ENCODE data around the gene CPEB3. TPM values are rescaled to one million over a fixed set of nuclear protein-coding genes. Genes with fewer than 3 reads are reported as not detected.

Gene CPEB3
- total RNA-seq, 3 donors from 2014 or later: 7.4 to 11.0 (median 8.2) TPM

DNA sequence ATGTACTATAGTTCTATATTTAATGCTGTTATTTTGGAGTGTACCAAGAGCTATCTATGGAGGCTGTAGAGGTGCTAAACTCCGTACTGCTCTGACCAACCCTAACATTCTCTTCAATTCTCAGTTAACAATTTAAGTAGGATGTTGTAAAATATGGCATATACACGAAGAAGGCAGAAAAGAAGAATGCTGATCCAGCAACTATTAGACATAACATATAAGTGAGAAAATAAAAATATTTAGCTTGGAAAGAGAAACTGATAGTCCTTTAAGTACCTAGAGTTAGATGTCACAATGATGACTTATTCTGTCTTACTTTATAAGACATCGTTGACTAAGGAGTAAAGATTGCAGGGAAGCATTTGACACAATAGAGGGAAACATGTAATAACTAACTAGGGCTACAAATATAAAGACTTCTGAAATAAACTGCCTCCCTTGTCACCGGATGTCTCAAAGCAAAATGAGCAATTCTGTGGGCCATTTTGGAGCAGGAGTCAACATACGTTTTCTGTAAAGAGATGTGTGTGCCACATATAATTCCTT, 159.5 kb downstream of the CPEB3 start:
- Histone ChIP-seq H3K4me1 (ENCODE audit: low read depth) (no peaks in the 10 kb centered on the region), H3K9me3 (no peaks in the 10 kb centered on the region), H3K36me3 (ENCODE audit: low read depth) (no peaks in the 10 kb centered on the region), H3K4me3 (no peak overlapping the region)
- ATAC-seq (no peak), DNase-seq (no peak)
- intact Hi-C loops (cut with DNase I, micrococcal nuclease): no loop called here
- TF ChIP-seq, protein P1, sequence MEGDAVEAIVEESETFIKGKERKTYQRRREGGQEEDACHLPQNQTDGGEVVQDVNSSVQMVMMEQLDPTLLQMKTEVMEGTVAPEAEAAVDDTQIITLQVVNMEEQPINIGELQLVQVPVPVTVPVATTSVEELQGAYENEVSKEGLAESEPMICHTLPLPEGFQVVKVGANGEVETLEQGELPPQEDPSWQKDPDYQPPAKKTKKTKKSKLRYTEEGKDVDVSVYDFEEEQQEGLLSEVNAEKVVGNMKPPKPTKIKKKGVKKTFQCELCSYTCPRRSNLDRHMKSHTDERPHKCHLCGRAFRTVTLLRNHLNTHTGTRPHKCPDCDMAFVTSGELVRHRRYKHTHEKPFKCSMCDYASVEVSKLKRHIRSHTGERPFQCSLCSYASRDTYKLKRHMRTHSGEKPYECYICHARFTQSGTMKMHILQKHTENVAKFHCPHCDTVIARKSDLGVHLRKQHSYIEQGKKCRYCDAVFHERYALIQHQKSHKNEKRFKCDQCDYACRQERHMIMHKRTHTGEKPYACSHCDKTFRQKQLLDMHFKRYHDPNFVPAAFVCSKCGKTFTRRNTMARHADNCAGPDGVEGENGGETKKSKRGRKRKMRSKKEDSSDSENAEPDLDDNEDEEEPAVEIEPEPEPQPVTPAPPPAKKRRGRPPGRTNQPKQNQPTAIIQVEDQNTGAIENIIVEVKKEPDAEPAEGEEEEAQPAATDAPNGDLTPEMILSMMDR (IDR thresholded peaks at IDR 0.05): no peak

DNA sequence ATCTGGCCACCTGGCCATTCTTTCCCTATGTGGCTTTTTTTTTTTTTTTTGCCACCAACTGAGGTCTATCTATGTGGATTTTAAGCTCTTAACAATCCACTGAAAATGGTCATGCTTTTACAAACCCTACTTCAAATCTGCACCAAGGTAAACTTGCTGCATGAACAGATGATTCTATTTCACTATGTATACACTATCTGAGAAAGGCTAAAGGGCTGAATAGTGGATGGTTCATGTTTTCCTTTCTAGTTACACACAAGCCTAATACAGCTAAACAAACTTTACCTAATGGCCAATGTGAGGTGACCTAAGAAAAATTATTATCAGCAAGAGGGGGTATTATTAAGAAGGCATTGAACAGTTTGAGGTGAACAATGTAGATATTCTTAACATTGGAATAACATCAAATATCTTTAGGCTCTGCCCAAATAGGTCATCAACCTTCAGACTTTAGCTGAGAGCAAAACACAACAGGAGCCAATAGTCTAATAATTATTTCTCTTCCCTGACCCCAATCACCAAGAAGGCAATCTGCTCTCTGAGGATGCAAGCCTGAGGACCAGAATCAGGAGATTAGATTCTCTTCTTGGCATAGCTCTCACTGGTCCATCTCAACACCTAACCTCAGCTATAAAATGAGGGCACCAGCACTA, 160.1 kb downstream of the CPEB3 start:
- no peak overlapping the region for H3K4me3 ChIP-seq
- TF ChIP-seq, protein P1 (IDR thresholded peaks at IDR 0.05): no peak
- no peak for DNase-seq
- no peaks in the 10 kb centered on the region for H3K9me3 ChIP-seq
- ATAC-seq: no peak
- H3K36me3 ChIP-seq (ENCODE audit: low read depth): no peaks in the 10 kb centered on the region
- no peaks in the 10 kb centered on the region for H3K4me1 ChIP-seq (ENCODE audit: low read depth)
- intact Hi-C loops (cut with DNase I, micrococcal nuclease): no loop called here

DNA sequence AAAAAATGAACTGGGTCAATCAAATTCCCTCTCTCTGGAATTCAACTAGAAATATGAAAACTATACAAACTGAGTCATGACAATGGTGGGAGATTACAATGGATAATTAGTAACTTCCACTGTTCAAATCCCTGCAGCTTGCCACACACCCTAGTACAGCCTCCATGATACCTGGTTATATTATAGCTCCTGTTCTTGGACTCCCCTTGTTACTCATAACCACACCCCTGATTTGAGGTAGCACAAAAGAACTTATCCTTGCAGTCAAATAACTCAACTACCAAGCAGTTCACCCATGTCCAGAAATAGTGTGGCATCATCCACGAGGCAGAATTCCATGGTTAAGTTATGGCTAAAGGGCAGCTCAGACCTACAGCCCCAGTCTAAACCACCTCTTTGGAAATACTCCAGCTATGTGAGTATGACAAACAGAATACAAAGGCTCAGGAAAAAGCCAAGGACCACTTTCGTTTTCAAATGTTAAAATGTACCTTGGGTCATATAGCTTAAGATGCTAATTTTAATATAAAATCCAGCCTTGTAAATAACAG, 164.7 kb downstream of the CPEB3 start:
- no peaks in the 10 kb centered on the region for H3K36me3 ChIP-seq (ENCODE audit: low read depth)
- TF ChIP-seq, protein P1 (IDR thresholded peaks at IDR 0.05): no peak
- no peaks in the 10 kb centered on the region for H3K9me3 ChIP-seq
- no peak overlapping the region for H3K4me3 ChIP-seq
- intact Hi-C loops (cut with DNase I, micrococcal nuclease): no loop called here
- no peak for DNase-seq
- peaks cover 22% of the 10 kb centered on the region for H3K4me1 ChIP-seq (ENCODE audit: low read depth)
- no peak for ATAC-seq

DNA sequence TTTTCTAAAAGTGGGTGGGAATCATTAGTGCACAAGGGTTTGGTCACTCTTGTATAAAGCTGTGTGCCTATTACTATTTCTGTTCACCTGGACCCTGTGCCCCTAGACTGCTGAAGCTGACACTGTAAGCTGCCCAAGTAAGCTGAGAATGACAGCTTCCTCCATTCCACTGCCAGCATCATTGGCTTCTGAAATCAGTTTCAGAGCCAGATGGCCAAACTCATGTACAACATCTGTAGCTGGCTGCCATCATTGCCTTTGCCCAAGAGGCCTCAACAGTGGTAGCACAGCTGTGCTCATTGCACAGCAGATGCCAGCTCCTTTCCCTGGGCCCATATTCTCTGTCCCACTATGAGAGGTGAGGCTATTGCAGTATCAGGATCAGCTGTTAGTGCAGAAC, 165.7 kb downstream of the CPEB3 start:
- Histone ChIP-seq H3K4me1 (ENCODE audit: low read depth) (peaks cover 22% of the 10 kb centered on the region), H3K9me3 (no peaks in the 10 kb centered on the region), H3K4me3 (no peak overlapping the region), H3K36me3 (ENCODE audit: low read depth) (no peaks in the 10 kb centered on the region)
- ATAC-seq (no peak), DNase-seq (no peak)
- TF ChIP-seq, protein P1 (IDR thresholded peaks at IDR 0.05): no peak
- intact Hi-C loops (cut with DNase I, micrococcal nuclease): no loop called here

DNA sequence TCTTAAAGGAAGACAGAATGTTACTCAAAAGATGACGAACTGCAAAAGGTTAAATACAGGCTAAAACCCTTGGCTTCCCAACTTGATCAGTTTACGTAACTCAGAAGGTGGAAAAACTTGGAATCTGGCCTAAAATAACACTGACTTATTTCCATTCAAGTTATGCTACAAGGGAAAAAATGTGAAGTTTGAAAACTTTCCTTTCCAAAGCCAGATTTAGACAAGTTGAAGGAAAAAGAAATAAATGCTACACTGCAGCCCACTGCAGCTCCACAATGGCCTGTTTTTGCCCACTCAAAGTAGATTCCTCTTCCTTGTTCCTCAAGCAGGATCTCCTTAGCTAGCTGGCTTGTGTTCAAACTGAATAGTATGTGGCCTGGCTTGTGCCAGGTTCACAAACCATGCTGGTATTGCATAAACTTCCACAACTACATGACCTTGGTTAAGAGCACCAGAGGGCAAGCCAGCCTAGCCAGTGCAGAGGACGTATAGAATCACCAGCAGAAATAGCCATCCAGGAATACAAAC, 166.2 kb downstream of the CPEB3 start:
- intact Hi-C loops (cut with DNase I, micrococcal nuclease): no loop called here
- no peaks in the 10 kb centered on the region for H3K9me3 ChIP-seq
- no peak overlapping the region for H3K4me3 ChIP-seq
- peaks cover 22% of the 10 kb centered on the region for H3K4me1 ChIP-seq (ENCODE audit: low read depth)
- TF ChIP-seq, protein P1 (IDR thresholded peaks at IDR 0.05): no peak
- ATAC-seq (peak; percentile 70), DNase-seq (peak in 1 of 3 donors; percentile 19)
- no peaks in the 10 kb centered on the region for H3K36me3 ChIP-seq (ENCODE audit: low read depth)

Data from mucosa of descending colon (tissue), 3 donors.